Muscle layer of colon (tissue), 2 donors: ENCODE measurements around the gene MTHFD2.

Experiments used
- H3K27ac ChIP-seq: one replicate; pipeline ENCODE4 v1.7.0; 2013; ENCODE audit warnings: low read depth, mild to moderate bottlenecking, low read length, moderate library complexity
- H3K27me3 ChIP-seq, 2 donors: one replicate each; pipeline ENCODE4 v1.7.0; 2013; ENCODE audit warnings: low read length in 2 of 2, mild to moderate bottlenecking in 2 of 2; ENCODE audit not compliant: insufficient read depth in 2 of 2, control insufficient read depth in 1 of 2
- H3K36me3 ChIP-seq: one replicate; pipeline ENCODE4 v1.7.0; 2013; ENCODE audit warnings: mild to moderate bottlenecking, low read length; ENCODE audit not compliant: insufficient read depth
- H3K4me1 ChIP-seq: one replicate; pipeline ENCODE4 v1.7.0; 2013; ENCODE audit warnings: mild to moderate bottlenecking, low read length; ENCODE audit not compliant: insufficient read depth
- H3K4me3 ChIP-seq, 2 donors: one replicate each; pipeline ENCODE4 v1.7.0; 2013; ENCODE audit warnings: low read length in 2 of 2, low read depth in 1 of 2, mild to moderate bottlenecking in 1 of 2, moderate library complexity in 1 of 2
- H3K9ac ChIP-seq: one replicate; pipeline ENCODE4 v1.7.0; 2013; ENCODE audit warnings: low read length
- H3K9me3 ChIP-seq: one replicate; pipeline ENCODE4 v1.7.0; 2013; ENCODE audit warnings: mild to moderate bottlenecking, low read length
- donor health status: abdominal sarcoma.
- donor health status: Adenocarcinoma of cecum.

The MTHFD2 gene

GRCh38 chr2:74198461-74199274, at the start of gene MTHFD2:
Gene MTHFD2 (plus strand): TSS chr2:74198615. CDS start chr2:74198642, 27 bp downstream.
- Histone ChIP-seq H3K27me3 (no peaks in the 10 kb centered on the region), H3K4me1 (peaks cover 5% of the 10 kb centered on the region), H3K9ac (peak within 1 kb of the TSS; percentile 15), H3K4me3 (peak within 1 kb of the TSS; percentile 59 to 73), H3K36me3 (no peaks in the 10 kb centered on the region), H3K27ac (peak within 1 kb of the TSS; percentile 72), H3K9me3 (no peaks in the 10 kb centered on the region)

- Histone ChIP-seq H3K9ac (no peak overlapping the region), H3K27me3 (no peaks in the 10 kb centered on the region), H3K4me1 (peaks cover 28% of the 10 kb centered on the region), H3K27ac (no peak overlapping the region), H3K36me3 (peaks cover 11% of the 10 kb centered on the region), H3K4me3 (no peak overlapping the region), H3K9me3 (no peaks in the 10 kb centered on the region)
Observed at GRCh38 chr2:74149247-74149525, 49.2 kb upstream of the MTHFD2 start.

GRCh38 chr2:74149570-74150319, 48.7 kb upstream of the MTHFD2 start:
- Histone ChIP-seq H3K4me3 (no peak overlapping the region), H3K36me3 (peaks cover 11% of the 10 kb centered on the region), H3K27me3 (no peaks in the 10 kb centered on the region), H3K9me3 (no peaks in the 10 kb centered on the region), H3K27ac (no peak overlapping the region), H3K4me1 (peaks cover 28% of the 10 kb centered on the region), H3K9ac (no peak overlapping the region)

DNA sequence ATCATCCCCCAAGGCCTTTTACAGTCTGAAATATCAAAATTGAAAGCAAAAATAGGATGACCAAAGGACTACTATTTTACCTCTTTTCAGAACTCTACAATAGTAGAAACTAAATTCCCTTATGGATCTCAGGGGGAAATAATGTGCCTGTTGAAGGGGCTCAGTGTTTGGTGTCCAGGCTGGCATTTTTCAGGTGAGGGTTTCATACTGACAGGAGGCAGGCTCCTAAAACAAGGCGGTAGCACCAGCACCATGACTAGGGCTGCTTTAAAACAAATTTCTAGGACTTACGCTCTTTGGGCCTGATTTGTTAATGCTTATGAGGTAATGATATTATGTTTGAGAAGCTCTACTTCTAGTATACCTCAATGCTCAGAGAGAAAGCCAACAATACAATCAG, 45.5 kb upstream of the MTHFD2 start:
- H3K27me3 ChIP-seq = no peaks in the 10 kb centered on the region
- H3K9ac ChIP-seq = no peak overlapping the region
- no peaks in the 10 kb centered on the region for H3K9me3 ChIP-seq
- H3K36me3 ChIP-seq = peaks cover 27% of the 10 kb centered on the region
- H3K4me3 ChIP-seq = no peak overlapping the region
- peaks cover 14% of the 10 kb centered on the region for H3K4me1 ChIP-seq
- H3K27ac ChIP-seq = no peak overlapping the region

DNA sequence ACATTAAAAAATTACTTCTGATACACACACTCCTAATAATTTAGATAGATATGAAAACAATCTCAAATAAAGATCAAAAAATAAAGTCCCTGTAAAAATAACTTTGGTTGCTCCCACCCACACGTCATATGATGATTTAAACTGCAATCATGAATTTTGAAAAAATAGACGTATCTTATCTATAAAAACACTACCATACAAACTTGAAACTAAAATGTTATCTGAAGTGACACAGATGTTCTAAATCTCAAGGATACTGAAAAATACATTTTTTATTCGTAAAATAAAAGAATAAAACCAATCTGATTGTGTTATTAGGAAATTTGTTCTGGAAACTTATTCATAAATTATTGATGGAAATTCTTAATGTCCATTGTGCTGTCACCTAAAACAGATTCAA, 42.6 kb upstream of the MTHFD2 start:
- Histone ChIP-seq H3K9me3 (no peaks in the 10 kb centered on the region), H3K9ac (no peak overlapping the region), H3K36me3 (peaks cover 50% of the 10 kb centered on the region), H3K4me3 (no peak overlapping the region), H3K4me1 (no peaks in the 10 kb centered on the region), H3K27ac (no peak overlapping the region), H3K27me3 (no peaks in the 10 kb centered on the region)

GRCh38 chr2:74162951-74163350, 35.5 kb upstream of the MTHFD2 start:
- no peaks in the 10 kb centered on the region for H3K27me3 ChIP-seq
- no peak overlapping the region for H3K9ac ChIP-seq
- no peaks in the 10 kb centered on the region for H3K4me1 ChIP-seq
- peaks cover 57% of the 10 kb centered on the region for H3K36me3 ChIP-seq
- no peak overlapping the region for H3K27ac ChIP-seq
- H3K9me3 ChIP-seq = no peaks in the 10 kb centered on the region
- H3K4me3 ChIP-seq = no peak overlapping the region

DNA sequence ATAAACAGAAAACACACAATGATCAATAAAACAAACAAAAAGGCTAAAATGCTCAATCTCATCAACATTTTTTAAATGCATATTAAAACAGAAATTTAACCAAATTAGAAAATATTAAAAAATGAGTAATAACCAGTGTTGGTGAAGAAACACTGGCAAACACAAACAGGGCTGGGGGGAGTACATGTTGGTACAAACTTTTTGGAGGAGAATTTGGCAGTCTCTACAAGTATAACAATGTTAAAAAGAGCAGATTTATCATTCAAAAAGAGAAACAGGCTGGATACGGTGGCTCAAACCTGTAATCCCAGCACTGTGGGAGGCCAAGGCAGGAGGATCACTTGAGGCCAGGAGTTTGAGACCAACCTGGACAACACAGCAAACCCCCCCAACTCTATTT, 33.7 kb upstream of the MTHFD2 start:
- Histone ChIP-seq H3K4me1 (no peaks in the 10 kb centered on the region), H3K4me3 (no peak overlapping the region), H3K9me3 (no peaks in the 10 kb centered on the region), H3K27me3 (no peaks in the 10 kb centered on the region), H3K9ac (no peak overlapping the region), H3K36me3 (peaks cover 58% of the 10 kb centered on the region), H3K27ac (no peak overlapping the region)

GRCh38 chr2:74168739-74169138, 29.7 kb upstream of the MTHFD2 start:
- Histone ChIP-seq H3K4me1 (no peaks in the 10 kb centered on the region), H3K4me3 (no peak overlapping the region), H3K27me3 (no peaks in the 10 kb centered on the region), H3K27ac (no peak overlapping the region), H3K9ac (no peak overlapping the region), H3K9me3 (no peaks in the 10 kb centered on the region), H3K36me3 (peaks cover 44% of the 10 kb centered on the region)

DNA sequence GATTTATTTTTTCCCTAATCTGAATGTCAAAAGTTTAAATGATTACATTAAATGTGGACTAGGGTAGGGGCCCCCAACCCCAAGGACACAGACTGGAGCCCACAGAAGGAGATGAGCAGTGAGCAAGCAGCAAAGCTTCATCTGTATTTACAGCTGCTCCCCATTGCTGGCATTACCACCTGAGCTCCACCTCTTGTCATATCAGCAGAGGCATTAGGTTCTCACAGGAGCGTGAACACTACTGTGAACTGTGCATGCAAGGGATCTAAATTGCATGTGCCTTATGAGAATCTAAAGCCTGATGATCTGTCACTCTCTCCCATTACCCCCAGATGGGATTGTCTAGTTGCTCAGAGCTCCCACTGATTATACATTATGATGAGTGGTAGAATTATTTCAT, 23.5 kb upstream of the MTHFD2 start:
- Histone ChIP-seq H3K4me3 (no peak overlapping the region), H3K27ac (no peak overlapping the region), H3K9ac (no peak overlapping the region), H3K27me3 (no peaks in the 10 kb centered on the region), H3K9me3 (no peaks in the 10 kb centered on the region), H3K4me1 (peaks cover 22% of the 10 kb centered on the region), H3K36me3 (no peaks in the 10 kb centered on the region)

- H3K9ac ChIP-seq = peak overlapping the region; percentile 80
Observed at GRCh38 chr2:74177696-74178095, 20.7 kb upstream of the MTHFD2 start.

DNA sequence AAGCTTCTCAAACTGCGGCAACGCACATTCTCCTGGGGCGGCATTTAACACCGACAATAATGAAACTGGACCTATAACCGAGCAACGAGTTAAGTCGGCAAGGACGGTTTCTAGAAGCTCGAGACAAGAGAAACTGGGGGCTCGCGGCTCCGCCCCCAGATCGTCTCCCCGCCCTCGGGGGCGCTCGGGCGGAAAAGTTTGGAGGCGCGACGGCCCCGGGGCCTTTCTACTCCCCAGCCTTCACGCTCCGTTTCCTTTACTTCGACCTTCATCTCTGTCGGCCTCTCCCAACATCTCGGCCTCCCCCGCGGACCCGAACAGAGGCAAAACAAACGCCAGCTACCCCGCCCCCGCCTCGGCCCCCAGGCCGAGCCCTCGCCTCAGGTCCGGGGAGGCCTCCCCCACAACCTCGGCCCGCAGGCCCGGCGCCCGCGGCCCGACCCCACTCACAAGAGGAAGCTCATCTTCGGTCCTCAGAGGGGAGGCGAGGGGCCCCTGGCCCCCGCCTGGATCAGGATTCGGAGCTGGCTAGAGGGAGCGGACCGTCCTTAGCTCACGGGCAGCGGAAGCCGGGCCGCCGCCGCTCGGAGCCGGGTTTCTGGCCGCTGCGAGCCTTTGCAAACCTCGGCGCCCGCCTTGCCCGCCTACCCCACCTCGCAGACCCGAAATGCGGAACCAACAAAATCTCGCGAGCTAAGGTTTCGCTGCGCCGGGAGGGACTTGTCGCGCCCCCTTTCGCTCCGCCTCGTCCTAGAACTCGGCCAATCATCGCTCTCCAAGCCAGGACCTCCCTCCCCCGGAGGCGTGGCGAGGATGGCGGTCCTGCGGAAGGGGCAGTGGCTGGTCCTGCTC, 20.0 kb upstream of the MTHFD2 start, which contains the start of gene MOB1A:
Gene MOB1A, minus strand, starts transcription at position 669 of the 852 bp plus-strand sequence. Its CDS starts 205 bp downstream, at position 464.
- Histone ChIP-seq H3K4me3 (peak within 1 kb of the TSS; percentile 73 to 99), H3K9ac (peak within 1 kb of the TSS; percentile 80), H3K9me3 (no peaks in the 10 kb centered on the region), H3K4me1 (peaks cover 22% of the 10 kb centered on the region), H3K27me3 (no peaks in the 10 kb centered on the region), H3K27ac (peak within 1 kb of the TSS; percentile 89), H3K36me3 (no peaks in the 10 kb centered on the region)

More at GRCh38 chr2:74177696-74178095, 20.7 kb upstream of the MTHFD2 start:
- Histone ChIP-seq H3K4me3 (peak overlapping the region; percentile 73 to 99), H3K27ac (peak overlapping the region; percentile 89), H3K9me3 (no peaks in the 10 kb centered on the region), H3K4me1 (peaks cover 22% of the 10 kb centered on the region), H3K27me3 (no peaks in the 10 kb centered on the region), H3K36me3 (no peaks in the 10 kb centered on the region)
